GM19035 (cell line): ENCODE results near the gene KCNJ14.
"Not testable (repeated sequence)": the region's sequence is repeated elsewhere in the genome, so short reads cannot be mapped to it uniquely, and the experiment has no call there.

Experiments
- ATAC-seq: cut with Tn5 transposase; IDR thresholded peaks from one replicate; pipeline ENCODE4 v1.9.1; 2021; ENCODE audit not compliant: unreplicated experiment

KCNJ14 gene

DNA sequence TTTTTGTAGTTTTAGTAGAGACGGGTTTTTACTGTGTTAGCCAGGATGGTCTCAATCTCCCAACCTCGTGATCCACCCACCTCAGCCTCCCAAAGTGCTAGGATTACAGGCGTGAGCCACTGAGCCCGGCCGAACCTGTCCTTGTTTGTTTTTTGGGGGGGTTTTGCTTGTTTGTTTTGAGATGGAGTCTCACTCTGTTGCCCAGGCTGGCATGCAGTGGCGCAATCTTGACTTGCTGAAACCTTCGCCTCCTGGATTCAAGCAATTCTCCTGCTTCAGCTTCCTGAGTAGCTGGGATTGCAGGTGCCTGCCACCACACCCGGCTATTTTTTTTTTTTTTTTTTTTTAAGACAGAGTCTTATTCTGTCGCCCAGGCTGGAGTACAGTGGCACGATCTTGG is 31.3 kb downstream of the KCNJ14 start:
- ATAC-seq: not testable (repeated sequence)

DNA sequence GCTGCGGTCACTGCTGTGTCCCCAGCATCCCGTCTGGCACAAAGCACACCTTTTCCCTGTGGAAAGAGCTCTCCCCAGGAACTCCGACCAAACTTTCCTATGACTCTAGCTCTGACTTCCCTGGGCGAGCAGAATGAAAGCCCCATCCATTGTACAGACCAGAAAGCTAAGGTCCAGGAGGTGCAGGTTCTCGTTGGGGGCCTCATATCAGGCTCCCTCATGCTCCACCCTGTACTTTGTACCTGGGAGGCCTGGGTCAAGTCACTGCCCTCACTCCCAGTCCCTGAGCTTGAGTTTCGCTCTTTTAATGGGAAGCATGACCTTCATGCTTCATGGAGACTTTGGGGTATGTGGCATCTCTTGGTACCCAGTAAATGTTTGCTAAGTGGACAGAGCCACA is 32.2 kb downstream of the KCNJ14 start:
- no peak for ATAC-seq

DNA sequence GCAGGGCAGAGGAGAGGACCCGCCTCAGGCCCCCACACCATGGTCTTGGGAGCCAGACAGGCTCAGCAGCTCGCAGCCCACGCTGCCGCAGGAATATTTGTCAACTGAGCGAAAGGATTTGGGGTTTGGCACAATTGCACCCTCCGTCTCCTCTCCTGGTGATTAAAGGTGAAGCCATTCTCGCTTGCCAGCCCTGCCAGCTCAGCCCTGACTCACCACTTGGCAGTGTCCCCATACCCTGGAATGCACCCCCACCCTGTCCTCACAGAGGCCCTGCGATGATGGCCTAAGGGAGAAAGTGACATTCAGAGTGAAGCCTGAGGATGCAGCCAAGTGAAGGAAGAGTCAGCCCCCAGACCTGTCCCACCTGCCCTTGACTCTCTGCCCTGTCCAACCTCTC is 32.6 kb downstream of the KCNJ14 start:
- no peak for ATAC-seq

DNA sequence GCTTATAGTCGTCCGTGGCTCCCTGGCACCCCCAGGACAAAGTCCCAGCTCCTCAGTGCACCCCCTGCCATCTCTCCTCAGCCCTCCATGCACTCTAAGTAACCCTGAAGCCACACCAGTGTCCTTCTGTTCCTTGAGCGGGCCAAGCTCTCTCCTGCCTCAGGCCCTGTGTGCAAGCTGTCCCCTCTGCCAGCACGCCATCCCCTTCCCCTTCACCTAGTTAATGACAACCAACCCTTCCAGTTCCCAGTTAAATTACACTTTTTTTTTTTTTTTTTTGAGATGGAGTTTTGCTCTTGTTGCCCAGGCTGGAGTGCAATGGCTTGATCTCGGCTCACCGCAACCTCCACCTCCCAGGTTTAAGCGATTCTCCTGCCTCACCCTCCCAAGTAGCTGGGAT is 33.1 kb downstream of the KCNJ14 start:
- ATAC-seq: not testable (repeated sequence)

DNA sequence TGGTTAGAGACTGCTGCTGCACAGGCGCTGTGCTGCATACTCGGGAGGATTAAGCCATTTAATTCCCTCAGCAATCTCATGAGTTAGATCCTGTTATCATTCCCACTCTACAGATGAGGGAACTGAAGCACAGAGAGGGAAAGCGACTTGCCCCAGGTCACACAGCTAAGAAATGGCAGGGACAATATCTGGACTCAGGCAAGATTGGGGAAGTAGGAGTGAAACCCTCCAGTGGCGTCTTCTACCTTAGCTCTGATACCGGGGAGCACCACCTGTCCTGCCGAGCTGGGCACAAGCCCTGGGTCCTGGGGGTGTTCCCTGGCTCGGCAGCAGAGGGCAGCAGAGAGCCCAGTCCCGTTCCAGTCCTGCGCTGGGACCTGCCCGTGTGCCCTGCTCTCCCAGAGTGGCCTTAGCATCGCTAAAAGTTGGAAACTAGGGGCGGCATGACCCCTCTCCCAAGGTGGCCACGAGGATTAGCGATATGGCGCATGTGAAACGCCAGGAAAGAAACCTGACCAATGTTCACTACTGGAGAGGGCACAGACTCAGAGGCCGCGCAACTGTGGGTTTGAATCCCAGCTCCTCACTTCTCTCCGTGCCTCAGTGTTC is 34.3 kb downstream of the KCNJ14 start:
- ATAC-seq: no peak

DNA sequence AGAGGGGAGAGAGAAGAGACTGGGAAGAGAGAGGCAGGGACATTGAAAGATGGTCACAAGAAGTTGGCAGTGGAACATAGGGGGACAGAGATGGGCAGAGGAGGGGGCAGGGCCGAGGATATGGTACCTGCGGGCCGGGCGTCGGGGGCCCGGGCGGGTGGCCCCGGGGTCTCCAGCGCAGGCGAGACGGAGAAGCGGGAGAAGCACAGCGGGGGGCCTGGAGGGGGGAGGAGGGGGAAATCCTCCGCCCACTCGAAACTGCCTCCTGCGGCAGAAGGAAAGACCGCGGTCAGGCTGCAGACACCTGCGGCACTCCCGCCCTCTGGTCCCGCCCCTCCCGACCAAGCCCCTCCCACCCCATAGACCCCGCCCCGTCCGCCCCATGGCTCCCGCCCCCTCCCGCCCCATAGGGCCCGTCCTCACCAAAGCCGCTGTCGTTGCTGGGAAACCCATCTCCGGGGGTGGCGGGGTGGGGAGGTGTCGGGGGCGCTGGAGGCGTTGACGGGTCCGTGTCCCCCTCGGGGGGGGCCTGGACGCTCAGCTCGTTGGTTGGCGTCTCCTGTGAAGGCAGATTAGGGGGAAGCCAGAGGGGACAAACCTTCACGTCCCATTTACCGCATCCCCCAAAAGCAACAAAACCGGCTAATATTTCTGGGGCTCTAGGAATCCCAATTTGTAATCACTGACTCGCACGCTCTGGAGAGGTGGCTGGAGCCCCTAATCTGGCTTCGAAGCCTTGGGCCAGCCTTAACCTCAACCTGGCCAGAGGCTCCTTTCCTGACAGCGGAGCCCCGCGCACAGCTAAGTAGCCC is 35.8 kb downstream of the KCNJ14 start:
- no peak for ATAC-seq

DNA sequence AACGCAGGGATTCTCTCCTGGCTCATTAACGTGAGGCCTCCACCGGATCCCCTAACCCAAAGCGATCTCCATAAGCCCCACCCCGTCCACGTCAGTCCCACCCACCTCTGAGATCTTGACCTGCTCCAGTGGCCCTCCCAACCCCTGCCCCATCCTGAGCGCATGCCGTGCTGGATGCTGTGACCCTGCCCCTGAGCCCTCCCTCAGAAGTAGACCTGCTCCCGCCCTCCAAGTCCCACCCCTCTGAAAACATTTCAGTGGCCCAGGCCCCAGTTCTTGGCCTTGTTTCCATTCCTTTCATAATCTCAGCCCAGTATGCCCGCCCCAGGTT is 36.4 kb downstream of the KCNJ14 start:
- no peak for ATAC-seq

DNA sequence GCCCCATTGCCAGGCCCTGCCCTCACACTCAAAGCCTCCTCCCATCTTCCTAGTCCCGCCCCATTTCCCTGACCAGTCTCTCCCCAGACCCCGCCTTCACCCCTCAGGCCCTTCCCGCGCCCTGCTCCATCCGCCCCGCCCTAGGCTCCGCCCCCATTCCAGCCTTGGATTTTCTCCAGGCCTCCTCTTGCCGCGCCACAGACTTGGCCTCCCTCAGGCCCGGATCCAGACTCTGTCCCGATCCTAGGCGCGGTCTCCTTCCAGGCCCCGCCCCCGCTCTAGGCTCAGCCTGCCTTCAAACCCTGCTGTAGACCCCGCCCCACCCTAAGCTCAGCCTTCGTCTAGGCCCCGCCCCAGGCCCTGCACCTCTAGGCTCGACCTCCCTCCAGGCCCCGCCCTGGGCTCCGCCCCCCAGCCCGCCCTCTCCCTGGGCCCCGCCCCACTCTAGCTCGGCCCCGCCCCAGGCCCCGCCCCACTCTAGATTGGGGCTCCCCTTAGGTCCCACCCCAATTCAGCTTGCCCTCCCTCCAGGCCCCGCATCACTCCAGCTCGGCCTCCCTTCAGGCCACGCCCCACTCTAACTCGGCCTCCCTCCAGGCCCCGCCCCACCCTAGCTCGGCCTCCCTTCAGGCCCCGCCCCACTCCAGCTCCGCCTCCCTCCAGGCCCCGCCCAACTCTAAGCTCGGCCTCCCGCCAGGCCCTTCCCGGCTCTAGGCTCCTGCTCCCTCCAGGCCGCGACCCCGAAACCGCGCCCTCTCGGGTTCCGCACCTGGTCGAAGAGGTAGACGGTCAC is 37.7 kb downstream of the KCNJ14 start:
- peak; percentile 65 for ATAC-seq

DNA sequence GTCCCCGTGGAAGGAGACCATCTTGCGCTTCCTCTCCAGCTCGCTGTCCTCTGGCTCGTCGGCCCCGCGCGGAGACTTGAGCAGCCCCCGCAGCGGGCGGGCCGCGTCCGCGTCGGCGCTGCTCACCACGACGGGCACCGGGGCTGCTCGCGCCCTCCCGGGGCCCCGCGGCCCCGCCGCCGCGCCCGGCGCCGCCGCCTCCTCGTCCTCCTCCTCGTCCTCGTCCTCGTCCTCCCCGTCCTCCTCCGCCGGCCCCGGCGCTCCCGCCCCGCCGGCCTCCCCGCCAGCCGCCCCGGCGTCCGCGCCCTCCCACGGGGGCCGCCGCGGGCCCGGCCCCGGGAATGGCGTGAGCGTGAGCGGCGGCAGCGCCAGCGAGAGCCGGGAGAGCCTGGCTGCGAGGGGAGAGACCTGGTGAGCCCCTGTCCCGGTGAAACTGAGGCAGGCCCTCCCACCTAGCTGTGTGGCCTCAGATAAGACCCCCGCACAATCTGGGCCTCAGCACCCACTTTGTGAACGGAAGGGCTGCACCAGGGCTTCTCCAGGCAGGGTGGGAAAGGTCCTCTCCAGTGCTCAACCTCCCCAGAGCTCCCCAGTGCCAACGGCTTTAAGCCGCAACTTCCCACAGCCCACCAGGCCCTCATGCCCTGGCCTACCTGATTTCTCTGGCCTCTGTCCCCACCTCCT is 38.5 kb downstream of the KCNJ14 start:
- no peak for ATAC-seq

DNA sequence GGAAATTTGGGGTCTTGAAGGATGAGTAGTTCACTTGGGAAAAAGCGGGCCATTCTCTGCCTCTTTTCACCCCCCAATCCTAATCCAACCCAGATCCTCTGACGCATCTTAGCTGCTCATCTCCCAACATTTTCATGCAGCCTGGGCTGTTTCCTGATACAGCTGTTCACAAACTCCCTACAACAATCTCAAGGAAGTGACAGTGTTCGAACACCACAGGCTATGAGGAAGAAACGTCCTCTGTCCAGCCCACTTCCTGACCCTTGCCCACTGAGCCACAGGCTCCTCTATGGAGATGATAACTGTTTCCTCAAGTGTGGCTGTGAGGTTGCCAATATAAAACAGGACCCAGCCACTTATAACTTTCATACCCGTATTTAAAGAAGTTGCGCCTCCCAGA is 40.0 kb downstream of the KCNJ14 start:
- ATAC-seq: no peak

DNA sequence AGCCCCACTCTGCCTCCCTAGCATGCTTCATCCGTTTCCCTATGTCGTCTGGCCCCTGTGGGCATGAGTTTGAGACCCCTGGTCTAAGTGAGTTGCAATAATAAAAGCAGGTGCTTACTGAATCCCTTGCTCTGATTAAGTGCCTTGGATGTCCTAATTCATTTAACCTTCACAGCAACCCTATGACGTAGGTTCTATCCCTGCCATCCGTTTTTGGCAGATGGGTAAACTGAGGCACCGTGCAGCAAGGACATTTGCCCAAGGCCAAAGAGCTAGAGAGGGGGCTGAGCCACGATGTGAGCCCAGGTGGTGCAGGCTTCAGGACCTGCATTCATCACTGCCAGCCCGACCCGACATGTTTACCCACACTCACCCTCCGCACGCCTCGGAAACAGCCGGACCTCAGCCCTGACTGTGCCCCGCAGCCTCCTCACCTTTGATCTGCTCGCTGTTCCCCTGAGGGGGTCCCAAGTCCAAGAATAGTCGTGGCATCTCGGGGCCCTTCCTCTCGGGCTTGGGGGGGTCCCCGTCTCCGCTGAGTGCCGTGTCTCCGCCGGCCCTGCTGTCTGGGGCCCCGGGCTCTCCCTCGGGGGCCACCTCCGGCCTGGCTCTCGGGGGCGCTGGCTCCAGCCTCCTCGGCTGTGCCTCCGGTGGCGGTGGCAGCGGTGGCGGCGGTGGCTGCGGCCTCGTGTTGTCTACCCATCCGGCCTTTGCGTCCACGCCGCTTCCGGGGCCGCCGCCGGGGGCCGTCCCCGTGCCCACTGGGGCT is 41.8 kb downstream of the KCNJ14 start:
- ATAC-seq: no peak

DNA sequence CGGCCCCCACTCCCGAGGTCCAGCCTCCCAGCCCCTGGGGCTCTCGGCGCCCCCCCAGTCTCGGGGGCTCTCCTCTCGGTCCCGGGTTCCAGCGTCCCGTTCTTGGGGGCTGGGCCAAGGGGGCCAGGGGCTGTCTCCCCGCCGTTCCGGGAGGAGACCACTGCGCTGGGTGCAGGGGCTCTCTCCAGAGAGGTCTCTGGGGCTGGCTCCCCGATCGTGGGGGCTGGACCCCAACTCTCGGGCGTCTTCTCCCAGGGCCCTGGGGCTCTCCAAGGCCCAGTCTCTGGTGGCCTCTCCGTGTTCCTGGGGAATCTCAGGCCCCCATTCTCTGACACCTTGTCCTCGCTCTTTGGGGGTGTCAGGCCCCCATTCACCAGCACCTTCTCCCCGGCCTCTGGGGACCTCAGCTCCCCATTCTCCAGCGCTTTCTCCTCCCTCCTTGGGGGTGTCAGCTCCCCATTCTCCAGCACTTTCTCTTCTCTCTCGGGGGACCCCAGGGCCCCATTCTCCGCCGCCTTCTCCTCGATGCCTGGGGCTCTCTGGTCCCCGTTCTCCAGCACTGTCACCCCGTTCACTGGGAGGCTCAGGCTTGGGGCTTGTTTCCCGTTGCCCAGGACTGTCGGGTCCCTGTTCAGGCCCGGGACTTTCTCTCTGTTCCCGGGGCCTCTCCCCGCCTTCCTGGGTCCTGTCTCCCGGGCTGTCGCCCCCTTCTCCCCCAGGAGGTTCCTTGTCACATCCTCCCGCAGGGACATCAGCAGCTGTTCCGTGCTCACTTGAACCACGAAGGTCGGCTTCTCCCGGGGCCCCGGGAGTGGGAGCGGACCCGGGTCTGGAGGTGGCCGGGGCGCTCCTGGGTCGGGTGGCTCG is 42.6 kb downstream of the KCNJ14 start:
- ATAC-seq: no peak

DNA sequence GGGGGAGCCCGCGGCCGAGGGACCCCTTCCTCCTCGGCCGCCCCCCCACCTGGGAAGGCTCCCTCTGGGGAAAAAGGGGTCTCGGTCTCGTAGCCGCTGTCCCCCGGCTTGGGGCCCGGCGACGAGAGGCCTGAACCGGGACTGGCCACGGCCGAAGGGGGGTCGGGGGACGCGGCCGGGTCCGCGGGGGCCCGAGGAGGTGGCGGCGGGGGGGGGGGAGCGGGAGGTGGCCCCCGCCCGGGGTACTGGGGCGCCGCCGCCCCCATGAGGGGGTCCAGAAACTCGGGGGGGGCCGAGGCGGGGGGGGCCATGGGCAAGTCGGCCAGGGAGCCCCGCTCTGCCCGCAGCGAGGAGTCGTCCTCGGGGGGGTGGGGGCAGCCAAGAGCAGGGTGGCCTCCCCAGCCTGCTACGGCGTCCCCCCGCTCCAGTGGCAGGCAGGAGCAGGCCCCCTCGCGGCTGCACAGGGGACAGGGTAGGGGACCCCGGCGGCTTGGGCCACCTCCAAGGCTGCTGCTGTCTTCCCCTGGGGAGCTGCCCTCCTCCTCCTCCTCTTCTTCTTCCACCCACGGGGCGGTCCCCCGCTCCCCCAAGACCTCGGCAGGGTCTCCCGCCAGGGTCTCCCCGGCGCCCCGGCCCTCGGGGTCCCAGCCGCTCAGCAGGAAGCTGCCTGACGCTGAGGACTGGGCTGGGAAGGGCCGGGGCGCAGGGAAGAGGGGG is 43.4 kb downstream of the KCNJ14 start:
- no peak for ATAC-seq

DNA sequence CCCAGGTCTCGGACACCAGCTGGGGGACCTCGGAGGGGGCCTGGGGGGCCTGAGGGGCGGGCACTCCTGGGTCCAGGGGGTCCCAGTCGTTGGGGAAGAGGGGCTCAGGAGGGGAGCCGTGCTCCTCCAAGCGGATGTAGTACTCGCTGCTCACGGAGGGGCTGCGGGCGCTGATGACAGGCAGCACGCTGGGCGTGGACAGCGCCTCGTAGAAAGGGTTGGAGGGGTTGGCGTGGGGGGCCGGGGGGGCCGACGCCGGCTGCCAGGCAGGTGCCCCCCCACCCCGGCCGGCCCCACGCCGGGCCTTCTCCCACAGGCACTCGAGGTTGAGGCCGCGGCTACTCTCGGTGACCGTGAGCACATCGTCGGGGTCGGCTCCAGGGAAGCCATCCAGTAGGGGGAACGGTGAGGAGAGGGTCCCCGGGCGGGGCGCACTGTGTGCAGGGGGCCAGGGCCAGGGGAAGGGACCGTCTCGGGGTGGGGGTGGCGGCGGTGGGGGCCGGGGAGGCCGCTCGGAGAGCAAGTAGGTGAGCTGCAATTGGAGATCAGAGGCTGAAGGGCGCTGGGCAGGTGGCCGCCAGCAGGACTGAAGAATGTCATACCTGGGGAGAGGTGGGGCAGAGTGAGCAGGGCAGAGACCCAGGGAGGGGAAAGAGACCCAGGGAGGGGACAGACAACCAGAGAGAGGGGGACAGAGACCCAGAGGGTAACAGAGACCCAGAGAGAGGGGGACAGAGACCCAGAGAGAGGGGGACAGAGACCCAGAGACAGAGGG is 44.1 kb downstream of the KCNJ14 start:
- ATAC-seq: no peak

DNA sequence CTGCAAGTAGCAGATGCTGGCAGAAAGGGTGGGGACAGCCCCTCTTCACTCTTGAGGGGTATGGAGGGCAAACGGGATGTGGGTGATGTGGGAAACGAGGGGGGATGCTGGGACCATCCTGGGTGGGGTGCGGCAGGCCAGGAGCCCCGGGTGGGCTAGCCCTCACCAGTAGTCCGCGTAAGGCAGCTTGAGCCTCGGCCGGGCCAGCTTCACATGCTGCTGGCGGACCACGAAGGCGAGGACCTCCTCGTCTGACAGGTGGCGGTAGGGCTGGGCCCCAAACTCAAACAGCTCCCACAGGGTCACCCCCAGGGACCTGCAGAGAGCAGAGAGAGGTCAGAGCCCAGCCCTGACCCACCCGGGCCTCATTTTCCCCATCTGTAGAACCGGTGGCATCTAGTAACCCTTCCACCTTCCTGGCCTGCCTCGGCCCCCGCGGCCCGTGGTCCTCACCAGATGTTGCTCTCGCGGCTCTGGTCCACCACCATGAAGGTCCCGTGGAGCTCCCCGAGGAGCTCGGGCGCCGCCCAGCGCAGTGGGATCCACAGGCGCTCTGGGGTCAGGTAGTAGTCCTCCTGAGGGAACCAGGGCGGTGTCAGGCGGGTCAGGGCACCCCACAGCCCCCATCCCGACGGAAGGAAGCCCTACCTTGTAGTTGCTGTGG is 45.6 kb downstream of the KCNJ14 start:
- ATAC-seq: no peak

DNA sequence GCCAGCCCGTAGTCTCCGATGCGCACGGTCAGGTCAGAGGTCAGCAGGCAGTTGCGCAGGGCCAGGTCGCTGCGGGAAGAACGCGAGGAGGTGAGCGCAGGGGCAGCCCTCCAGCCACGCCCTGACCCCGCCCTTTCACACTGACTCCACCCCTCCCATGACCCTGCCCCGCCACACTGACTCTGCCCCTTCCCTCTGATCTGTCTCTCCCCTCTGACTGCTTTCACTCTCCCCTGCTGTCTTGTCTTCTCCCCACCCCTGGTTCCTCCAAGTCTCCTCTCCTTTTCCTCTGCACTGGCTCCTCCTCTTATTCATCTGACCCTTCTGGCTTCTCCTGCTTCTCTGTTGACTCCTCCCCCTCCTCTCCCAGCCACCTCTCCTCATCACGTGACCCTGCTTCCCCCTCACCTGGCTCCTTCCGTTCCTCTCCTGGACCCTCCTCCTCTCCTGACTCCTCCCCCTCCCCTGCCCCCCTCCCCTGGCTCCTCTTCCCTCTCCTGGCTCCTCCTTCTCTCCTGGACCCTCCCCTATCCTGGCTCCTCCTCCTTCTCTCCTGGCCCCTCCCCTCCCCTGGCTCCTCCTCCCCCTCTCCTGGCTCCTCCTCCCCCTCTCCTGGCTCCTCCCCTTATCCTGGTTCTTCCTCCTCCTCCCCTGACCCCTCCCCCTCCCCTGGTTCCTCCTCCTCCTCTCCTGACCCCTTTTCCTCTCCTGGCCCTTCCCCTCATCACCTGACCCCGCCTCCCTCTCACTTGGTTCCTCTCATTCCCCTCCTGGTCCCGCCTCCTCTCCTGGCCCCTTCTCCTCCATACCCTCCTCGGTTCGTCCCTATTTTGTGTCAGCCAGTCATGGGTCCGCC is 46.3 kb downstream of the KCNJ14 start:
- ATAC-seq: no peak
